Psoas muscle (tissue), 8 donors: ENCODE data around the gene GUCA2A. TPM values are rescaled to one million over a fixed set of nuclear protein-coding genes. Genes with fewer than 3 reads are reported as not detected.
A peak's percentile ranks its signal among the peaks of the same experiment; 100 is the strongest.

Source experiments
- ATAC-seq, 4 donors: fragments of 200-7000 bp; cut with Tn5 transposase; one replicate each; pipeline ENCODE4 v1.9.1; 2020; ENCODE audit warnings: moderate library complexity in 3 of 4, mild to moderate bottlenecking in 2 of 4
- DNase-seq, 2 donors: peaks; one replicate each; pipeline ENCODE4 v3.0.0-alpha.2; 2020
- H3K27ac ChIP-seq: fragments of 200-600 bp; one replicate; pipeline ENCODE4 v1.8.0; 2022
- H3K27me3 ChIP-seq, 3 donors: fragments of 200-600 bp in 1 of 3; one replicate each; pipeline versions ENCODE4 v1.6.1 to v1.8.0; 2013 to 2022; ENCODE audit warnings: low read length in 2 of 3, mild to moderate bottlenecking in 2 of 3, moderate library complexity in 1 of 3; ENCODE audit not compliant: insufficient read depth in 3 of 3
- H3K36me3 ChIP-seq, 2 donors: fragments of 200-600 bp in 1 of 2; one replicate each; pipeline versions ENCODE4 v1.6.1 to v1.8.0; 2013 to 2022; ENCODE audit warnings: low read depth in 1 of 2, mild to moderate bottlenecking in 1 of 2, moderate library complexity in 1 of 2; ENCODE audit not compliant: insufficient read depth in 1 of 2
- H3K4me1 ChIP-seq: fragments of 200-600 bp; one replicate; pipeline ENCODE4 v1.8.0; 2022
- H3K4me3 ChIP-seq: fragments of 200-600 bp; one replicate; pipeline ENCODE4 v1.8.0; 2022; ENCODE audit warnings: mild to moderate bottlenecking
- H3K9me3 ChIP-seq: fragments of 200-600 bp; one replicate; pipeline ENCODE4 v1.8.0; 2022
- WGBS, 3 donors: extraction: QIAGEN DNeasy Blood & Tissue Kit; methylation state at CpG; one replicate each; pipeline versions ENCODE4 v1.1.6 to v1.1.7; 2013; 5-methylcytosine and 5-hydroxymethylcytosine counted together
- intact Hi-C, 2 donors: fragments of 100-400 bp; cut with DNase I; formaldehyde crosslinking; loops; one replicate each; pipeline versions ENCODE4 v1.11.0 to v1.14.2; 2022
- polyA plus RNA-seq, 3 donors: library from polyadenylated mRNA; stranded (reverse); fragments of 200-250 nt; gene quantifications; one replicate each; pipeline ENCODE4 v1.2.3, GENCODE V29; 2013
- total RNA-seq, 4 donors: library from RNA; stranded (reverse); fragmentation: NEBNext Ultra II Directional in 2 of 4; extraction: Animal tissue kit (Norgen Biotek cat#: 25700) in 2 of 4; gene quantifications; one replicate each; pipeline versions ENCODE4 v1.2.1 to v1.2.4, GENCODE V29; 2021 to 2023
- TF ChIP-seq, protein P1 (sequence below): fragments of 200-600 bp; IDR thresholded peaks from one replicate; pipeline ENCODE4 v1.8.0; 2022; ENCODE audit warnings: antibody characterized with exemption
- donor health status: healthy with polysubstance abuse.
- donor health status: DM: no; HTN: no; CAD: no; lungs with moderate emphysema.
- donor health status: Bipolar disorder and iron deficiency.
- donor health status: healthy.
- donor health status: DM: yes; HTN: yes; CAD: no.
- donor health status: DM: no; HTN: no; CAD: no.
- donor health status: DM: no; HTN: no; CAD: no.
- donor health status: DM: yes; HTN: yes; CAD: no.

GUCA2A gene
- total and polyA plus RNA-seq, 7 donors: 0.44 TPM; not detected in 6

DNA sequence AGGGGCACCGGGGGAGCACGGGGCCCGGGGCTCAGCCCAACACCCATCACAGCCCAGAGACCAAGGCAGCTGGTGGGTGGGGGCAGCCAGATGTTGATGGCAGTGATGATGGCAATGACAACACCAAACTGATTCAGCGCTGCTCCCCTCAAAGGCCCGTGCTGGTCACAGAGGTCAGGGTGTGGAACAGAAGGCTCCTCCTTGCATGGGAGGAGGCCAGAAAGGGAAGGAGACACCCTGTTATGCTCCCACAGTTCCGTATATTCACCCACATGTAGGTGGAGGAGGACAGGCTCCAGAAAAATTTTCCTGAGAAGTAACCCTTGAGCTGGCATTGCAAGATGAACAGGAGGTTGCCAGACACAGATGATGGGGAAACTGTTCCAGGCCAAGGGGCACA is 10.9 kb downstream of the GUCA2A start:
- TF ChIP-seq, protein P1, sequence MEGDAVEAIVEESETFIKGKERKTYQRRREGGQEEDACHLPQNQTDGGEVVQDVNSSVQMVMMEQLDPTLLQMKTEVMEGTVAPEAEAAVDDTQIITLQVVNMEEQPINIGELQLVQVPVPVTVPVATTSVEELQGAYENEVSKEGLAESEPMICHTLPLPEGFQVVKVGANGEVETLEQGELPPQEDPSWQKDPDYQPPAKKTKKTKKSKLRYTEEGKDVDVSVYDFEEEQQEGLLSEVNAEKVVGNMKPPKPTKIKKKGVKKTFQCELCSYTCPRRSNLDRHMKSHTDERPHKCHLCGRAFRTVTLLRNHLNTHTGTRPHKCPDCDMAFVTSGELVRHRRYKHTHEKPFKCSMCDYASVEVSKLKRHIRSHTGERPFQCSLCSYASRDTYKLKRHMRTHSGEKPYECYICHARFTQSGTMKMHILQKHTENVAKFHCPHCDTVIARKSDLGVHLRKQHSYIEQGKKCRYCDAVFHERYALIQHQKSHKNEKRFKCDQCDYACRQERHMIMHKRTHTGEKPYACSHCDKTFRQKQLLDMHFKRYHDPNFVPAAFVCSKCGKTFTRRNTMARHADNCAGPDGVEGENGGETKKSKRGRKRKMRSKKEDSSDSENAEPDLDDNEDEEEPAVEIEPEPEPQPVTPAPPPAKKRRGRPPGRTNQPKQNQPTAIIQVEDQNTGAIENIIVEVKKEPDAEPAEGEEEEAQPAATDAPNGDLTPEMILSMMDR: no peak
- 63 to 69% (median 67%) methylated on average over 6 of the region's 6 CpGs for WGBS, 3 donors
- no peak for ATAC-seq

DNA sequence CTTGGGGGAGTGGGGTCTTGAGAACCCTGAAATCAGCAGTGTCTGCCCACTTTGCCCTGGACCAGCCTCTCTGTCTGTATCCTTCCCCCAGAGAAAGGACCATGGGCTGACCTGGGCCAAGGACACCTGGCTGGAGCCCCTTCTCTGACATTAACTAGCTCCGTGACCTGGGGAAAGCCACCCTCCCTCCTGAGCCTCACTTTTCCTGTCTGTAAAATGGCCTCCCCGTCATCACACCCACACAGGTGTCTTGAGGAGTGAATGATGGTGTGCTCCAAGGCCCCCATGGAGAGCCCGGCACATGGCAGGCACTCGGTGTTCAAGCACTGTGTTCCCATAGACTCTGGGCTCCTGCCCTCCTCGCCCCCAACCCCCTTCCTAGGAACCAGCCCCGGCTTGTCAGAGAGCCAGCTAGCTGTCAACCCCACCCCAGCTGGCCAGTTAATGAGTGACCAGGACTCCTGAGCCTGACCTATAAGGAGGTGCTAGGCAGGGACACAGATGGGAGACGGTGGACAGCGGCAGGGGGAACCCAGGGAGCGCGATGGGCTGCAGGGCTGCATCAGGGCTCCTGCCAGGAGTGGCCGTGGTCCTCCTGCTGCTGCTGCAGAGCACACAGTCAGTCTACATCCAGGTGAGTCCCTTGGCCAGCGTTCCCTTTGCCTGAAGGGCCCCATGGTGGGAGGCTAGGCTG is 11.5 kb downstream of the GUCA2A start, which contains the start of gene GUCA2B:
Gene GUCA2B (plus strand): TSS at position 504 of the 694 bp plus-strand sequence. CDS start 41 bp downstream, at position 545.
- WGBS, 3 donors: 81 to 90% (median 82%) methylated on average over 12 of the region's 12 CpGs
- H3K27ac ChIP-seq: no peak within 1 kb of the TSS
- no peak for DNase-seq

More for the DNA sequence above, 10.9 kb downstream of the GUCA2A start:
- no peaks in the 10 kb centered on the region for H3K36me3 ChIP-seq
- no peaks in the 10 kb centered on the region for H3K9me3 ChIP-seq
- intact Hi-C loops: loop anchor here in 1 of 2 donors (10.0 kb wide), 1 partner anchor 591 kb away; the partner anchor contains the start of gene CLDN19
- no peak overlapping the region for H3K27ac ChIP-seq
- peaks cover 0 to 6% (median 2%) of the 10 kb centered on the region in 3 donors for H3K27me3 ChIP-seq
- no peaks in the 10 kb centered on the region for H3K4me1 ChIP-seq
- no peak for DNase-seq
- no peak overlapping the region for H3K4me3 ChIP-seq

DNA sequence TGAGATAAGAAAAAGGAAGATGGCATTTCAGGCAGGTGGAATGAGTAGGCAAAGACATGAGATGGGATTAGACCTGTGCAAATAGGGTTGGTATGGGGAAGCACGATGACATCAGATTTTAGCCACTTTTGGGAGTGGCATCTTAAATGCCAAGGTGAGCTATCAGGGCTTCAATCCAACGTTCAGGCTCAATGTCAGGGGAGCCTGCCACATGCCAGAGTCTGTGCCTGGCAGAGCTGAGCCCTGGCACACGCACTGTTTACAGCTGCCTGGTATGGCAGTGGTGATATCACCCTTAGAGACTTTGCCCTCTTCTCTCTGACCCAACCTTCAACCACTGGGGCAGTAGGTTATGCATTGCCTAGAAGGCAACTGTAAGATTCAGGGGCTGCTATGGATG is 12.4 kb downstream of the GUCA2A start:
- peak; percentile 27 to 80 (median 70) for ATAC-seq
- DNase-seq: no peak
- TF ChIP-seq, protein P1: no peak
- peaks cover 0 to 20% (median 4%) of the 10 kb centered on the region in 3 donors for H3K27me3 ChIP-seq
- no peak overlapping the region for H3K27ac ChIP-seq
- WGBS, 3 donors: 40 to 49% (median 42%) methylated on average over 3 of the region's 3 CpGs
- no peaks in the 10 kb centered on the region for H3K9me3 ChIP-seq
- no peak overlapping the region for H3K4me3 ChIP-seq
- intact Hi-C loops: loop anchor here in 1 of 2 donors (10.0 kb wide), 1 partner anchor 593 kb away; the partner anchor contains the start of gene CLDN19
- H3K36me3 ChIP-seq: no peaks in the 10 kb centered on the region
- H3K4me1 ChIP-seq: no peaks in the 10 kb centered on the region

More for the DNA sequence above, 11.5 kb downstream of the GUCA2A start, which contains the start of gene GUCA2B:
- TF ChIP-seq, protein P1: no peak
- no peak within 1 kb of the TSS for H3K4me3 ChIP-seq
- H3K36me3 ChIP-seq: no peaks in the 10 kb centered on the region
- H3K4me1 ChIP-seq: no peaks in the 10 kb centered on the region
- H3K9me3 ChIP-seq: no peaks in the 10 kb centered on the region
- intact Hi-C loops: loop anchor here in 1 of 2 donors (10.0 kb wide), 1 partner anchor 592 kb away; the partner anchor contains the start of gene CLDN19
- no peak for ATAC-seq
- H3K27me3 ChIP-seq: peaks cover 0 to 12% (median 2%) of the 10 kb centered on the region in 3 donors

DNA sequence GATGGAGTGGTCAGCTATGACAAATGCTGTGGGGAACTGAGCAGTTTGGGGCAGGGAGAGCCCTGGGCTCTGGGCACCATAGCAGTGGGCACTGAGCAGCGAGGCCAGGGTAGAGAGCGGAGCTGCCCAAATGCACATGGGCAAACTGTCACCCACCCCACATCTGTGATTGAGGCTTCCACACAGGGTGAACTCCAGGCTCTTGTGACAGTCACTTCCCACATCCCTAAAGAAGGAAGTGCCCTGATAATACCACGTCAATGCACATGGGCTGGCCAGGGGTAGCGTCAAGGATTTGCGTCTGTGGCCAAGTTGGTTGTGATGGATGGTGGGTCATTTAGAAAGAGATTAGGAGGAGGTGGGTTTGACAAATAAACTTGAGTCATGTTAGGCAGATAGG is 13.9 kb downstream of the GUCA2A start:
- DNase-seq (no peak), ATAC-seq (no peak)
- H3K4me3 ChIP-seq: no peak overlapping the region
- H3K4me1 ChIP-seq: no peaks in the 10 kb centered on the region
- H3K27ac ChIP-seq: no peak overlapping the region
- H3K9me3 ChIP-seq: no peaks in the 10 kb centered on the region
- intact Hi-C loops: loop anchor here in 1 of 2 donors (10.0 kb wide), 1 partner anchor 594 kb away; the partner anchor contains the start of gene CLDN19
- no peaks in the 10 kb centered on the region for H3K36me3 ChIP-seq
- H3K27me3 ChIP-seq: peaks cover 0 to 30% (median 8%) of the 10 kb centered on the region in 3 donors
- 88 to 90% (median 89%) methylated on average over 5 of the region's 5 CpGs for WGBS, 3 donors
- TF ChIP-seq, protein P1: no peak
